ENCODE results near the gene NTSR1. TPM values are rescaled to one million over a fixed set of nuclear protein-coding genes. Genes with fewer than 3 reads are reported as not detected.

The NTSR1 gene
- total RNA-seq, 1 experiment from 2014 or later, result 4.5 TPM

DNA sequence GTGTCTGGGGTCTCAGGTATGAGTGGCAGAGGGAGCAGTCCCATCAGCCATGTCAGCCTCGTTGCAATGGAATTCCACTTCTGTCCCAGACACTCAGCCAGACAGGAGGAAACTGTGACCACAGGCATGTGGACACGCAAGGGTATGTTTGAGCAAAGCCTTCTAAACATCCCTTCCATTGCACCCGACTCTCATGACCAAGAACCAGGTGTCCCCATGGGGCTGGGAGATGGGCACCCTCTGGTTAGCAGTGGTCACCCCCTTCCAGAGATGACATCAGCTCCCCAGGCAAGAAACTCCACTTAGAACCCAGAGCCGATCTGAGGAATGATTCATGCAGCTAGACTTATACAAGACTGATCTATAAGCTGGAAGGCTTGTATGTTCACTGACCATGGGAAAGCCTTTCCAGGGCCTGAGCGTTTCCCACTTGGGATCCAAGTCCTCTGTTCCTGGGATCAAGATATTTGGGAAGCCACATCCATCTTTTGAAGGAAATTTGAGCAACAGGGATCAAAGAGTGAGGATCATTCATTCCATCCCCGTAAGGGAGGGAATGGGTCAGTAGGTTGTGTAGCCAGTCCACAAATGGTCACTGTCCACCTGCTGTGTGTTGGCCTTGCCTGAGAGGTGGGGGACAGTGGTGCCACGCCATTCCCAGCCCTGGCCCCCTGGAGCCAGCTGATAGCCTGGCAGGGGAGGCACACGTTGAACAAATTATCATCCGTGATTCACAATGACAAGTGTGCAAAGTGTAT lies 83.7 kb downstream of the NTSR1 start:
- TF ChIP-seq, protein P1, sequence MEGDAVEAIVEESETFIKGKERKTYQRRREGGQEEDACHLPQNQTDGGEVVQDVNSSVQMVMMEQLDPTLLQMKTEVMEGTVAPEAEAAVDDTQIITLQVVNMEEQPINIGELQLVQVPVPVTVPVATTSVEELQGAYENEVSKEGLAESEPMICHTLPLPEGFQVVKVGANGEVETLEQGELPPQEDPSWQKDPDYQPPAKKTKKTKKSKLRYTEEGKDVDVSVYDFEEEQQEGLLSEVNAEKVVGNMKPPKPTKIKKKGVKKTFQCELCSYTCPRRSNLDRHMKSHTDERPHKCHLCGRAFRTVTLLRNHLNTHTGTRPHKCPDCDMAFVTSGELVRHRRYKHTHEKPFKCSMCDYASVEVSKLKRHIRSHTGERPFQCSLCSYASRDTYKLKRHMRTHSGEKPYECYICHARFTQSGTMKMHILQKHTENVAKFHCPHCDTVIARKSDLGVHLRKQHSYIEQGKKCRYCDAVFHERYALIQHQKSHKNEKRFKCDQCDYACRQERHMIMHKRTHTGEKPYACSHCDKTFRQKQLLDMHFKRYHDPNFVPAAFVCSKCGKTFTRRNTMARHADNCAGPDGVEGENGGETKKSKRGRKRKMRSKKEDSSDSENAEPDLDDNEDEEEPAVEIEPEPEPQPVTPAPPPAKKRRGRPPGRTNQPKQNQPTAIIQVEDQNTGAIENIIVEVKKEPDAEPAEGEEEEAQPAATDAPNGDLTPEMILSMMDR (IDR thresholded peaks at IDR 0.05; ENCODE audit: unreplicated experiment), result no peak
- POLR2A ChIA-PET, result interaction anchor here (0.7 to 4.2 kb wide), 12 partner anchors 19 to 406 kb away, joined by 3 to 44 read pairs (median 6); partner anchors contain the start of gene RPS21
- CTCF ChIA-PET, result interaction anchor here (0.6 to 7.8 kb wide), 44 partner anchors 10 to 421 kb away, joined by 3 to 85 read pairs (median 6); partner anchors contain the start of genes NTSR1, OGFR and SLCO4A1
- Mint-ChIP-seq H3K36me3 (ENCODE audit: insufficient read depth, unreplicated experiment) (peaks cover 5% of the 10 kb centered on the region), H3K4me1 (ENCODE audit: insufficient read depth, unreplicated experiment) (peaks cover 13% of the 10 kb centered on the region), H3K27ac (ENCODE audit: low read depth, unreplicated experiment) (peak overlapping the region; percentile 27), H3K9me3 (ENCODE audit: unreplicated experiment) (no peaks in the 10 kb centered on the region), H3K27me3 (ENCODE audit: insufficient read depth, unreplicated experiment) (no peaks in the 10 kb centered on the region), H3K4me3 (ENCODE audit: unreplicated experiment) (no peak overlapping the region)
- BruUV-seq (replicated peaks), result no TSS peak
- DNase-seq (ENCODE audit: unreplicated experiment), result no peak
- intact Hi-C loops (cut with micrococcal nuclease), result no loop called here

DNA sequence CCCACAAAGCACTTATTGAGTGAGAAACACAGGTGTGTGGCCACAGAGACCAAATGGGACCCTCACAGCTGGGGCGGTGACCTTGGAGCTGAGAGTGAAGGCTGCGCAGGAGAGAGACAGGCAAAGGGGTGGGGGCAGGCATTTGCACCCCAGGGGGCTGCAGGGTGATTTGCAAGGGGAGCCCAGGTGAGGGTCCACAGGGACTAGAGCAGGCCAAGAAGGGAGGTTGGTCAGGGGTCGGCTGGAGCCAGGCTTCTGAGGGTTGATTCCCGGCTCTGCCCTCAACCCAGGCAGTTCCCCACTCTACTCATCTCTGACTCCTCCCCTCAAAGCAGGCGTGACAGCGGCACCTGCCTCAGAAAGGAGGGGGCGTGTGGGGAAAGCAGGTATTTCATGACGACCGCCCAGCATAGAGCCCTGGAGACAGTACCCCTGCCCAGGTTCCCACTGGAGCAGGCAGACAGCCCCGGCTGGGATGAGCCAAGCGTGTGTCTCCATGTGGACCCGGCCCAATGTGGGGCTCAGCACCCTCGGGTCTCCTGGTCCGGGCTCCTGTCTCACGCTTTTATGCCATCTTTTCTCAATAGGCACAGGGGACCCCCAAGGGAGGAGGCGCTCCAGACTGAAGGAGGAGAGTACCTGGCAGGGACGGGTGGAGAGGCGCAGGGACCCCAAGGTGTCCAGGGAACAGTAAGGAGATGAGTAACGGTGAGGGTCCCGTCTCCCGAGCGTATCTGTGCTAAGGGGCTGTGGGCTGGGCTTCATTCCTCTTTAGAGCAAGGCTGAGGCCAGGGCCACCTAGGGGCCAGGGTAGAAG lies 84.5 kb downstream of the NTSR1 start:
- POLR2A ChIA-PET, result interaction anchor here (0.7 to 4.2 kb wide), 17 partner anchors 12 to 727 kb away, joined by 3 to 44 read pairs (median 6); partner anchors contain the start of genes DIDO1, OGFR, RPS21 and TCFL5
- H3K9me3 Mint-ChIP-seq (ENCODE audit: unreplicated experiment), result no peaks in the 10 kb centered on the region
- H3K4me3 Mint-ChIP-seq (ENCODE audit: unreplicated experiment), result peak overlapping the region; percentile 40
- H3K27me3 Mint-ChIP-seq (ENCODE audit: insufficient read depth, unreplicated experiment), result no peaks in the 10 kb centered on the region
- CTCF ChIA-PET, result interaction anchor here (0.7 to 7.8 kb wide), 25 partner anchors 12 to 403 kb away, joined by 3 to 85 read pairs (median 9); partner anchors contain the start of genes OGFR and SLCO4A1
- BruUV-seq (replicated peaks), result no TSS peak
- TF ChIP-seq, protein P1 (IDR thresholded peaks at IDR 0.05; ENCODE audit: unreplicated experiment), result no peak
- peaks cover 17% of the 10 kb centered on the region for H3K4me1 Mint-ChIP-seq (ENCODE audit: insufficient read depth, unreplicated experiment)
- DNase-seq (ENCODE audit: unreplicated experiment), result no peak
- intact Hi-C loops (cut with micrococcal nuclease), result no loop called here
- peak overlapping the region; percentile 87 for H3K27ac Mint-ChIP-seq (ENCODE audit: low read depth, unreplicated experiment)
- H3K36me3 Mint-ChIP-seq (ENCODE audit: insufficient read depth, unreplicated experiment), result peaks cover 5% of the 10 kb centered on the region

DNA sequence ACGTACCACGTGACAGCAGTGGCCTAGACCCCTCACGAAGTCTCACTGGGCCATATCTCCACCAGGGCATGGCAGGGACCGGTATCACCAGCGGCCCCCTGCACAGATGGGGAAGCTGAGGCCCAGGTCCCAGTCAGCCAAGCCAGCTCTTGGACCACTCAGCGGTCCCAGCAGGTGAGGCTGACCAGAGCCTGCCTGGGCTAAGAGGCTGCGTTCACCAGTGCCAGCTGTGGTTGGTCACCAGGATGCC lies 85.0 kb downstream of the NTSR1 start:
- Mint-ChIP-seq H3K27ac (ENCODE audit: low read depth, unreplicated experiment) (peak overlapping the region; percentile 87), H3K4me1 (ENCODE audit: insufficient read depth, unreplicated experiment) (peaks cover 17% of the 10 kb centered on the region), H3K27me3 (ENCODE audit: insufficient read depth, unreplicated experiment) (no peaks in the 10 kb centered on the region), H3K9me3 (ENCODE audit: unreplicated experiment) (no peaks in the 10 kb centered on the region), H3K4me3 (ENCODE audit: unreplicated experiment) (peak overlapping the region; percentile 76), H3K36me3 (ENCODE audit: insufficient read depth, unreplicated experiment) (peaks cover 6% of the 10 kb centered on the region)
- TF ChIP-seq, protein P1 (IDR thresholded peaks at IDR 0.05; ENCODE audit: unreplicated experiment), result no peak
- no TSS peak for BruUV-seq (replicated peaks)
- intact Hi-C loops (cut with micrococcal nuclease), result loop anchor here (2.0 kb wide), 1 partner anchor 491 kb away; the partner anchor contains the start of gene ADRM1
- POLR2A ChIA-PET, result interaction anchor here (0.7 to 4.2 kb wide), 20 partner anchors 12 to 727 kb away, joined by 3 to 44 read pairs (median 6); partner anchors contain the start of genes DIDO1, GID8, OGFR and RPS21
- CTCF ChIA-PET, result interaction anchor here (1.0 to 7.8 kb wide), 5 partner anchors 14 to 403 kb away, joined by 3 to 85 read pairs (median 5); no protein-coding TSS in a partner anchor
- DNase-seq (ENCODE audit: unreplicated experiment), result no peak

Measured in MCF 10A (cell line).